ENCODE measurements around the gene ROBO1.

- TF ChIP-seq POLR2A (IDR thresholded peaks at IDR 0.05; ENCODE audit: low read length) (no peak), GATA1 (IDR thresholded peaks at IDR 0.05; ENCODE audit: low read depth, low read length) (no peak)
These were observed 1039.2 kb downstream of the ROBO1 start for GRCh38 chr3:78728406-78729145.
